Astrocyte of the hippocampus (primary cell): ENCODE results near the gene HMCN1.

Experiments used
- DNase-seq: peaks from one replicate; pipeline ENCODE4 v3.0.0; 2011; ENCODE audit warnings: low read depth, low spot score

Gene HMCN1

DNA sequence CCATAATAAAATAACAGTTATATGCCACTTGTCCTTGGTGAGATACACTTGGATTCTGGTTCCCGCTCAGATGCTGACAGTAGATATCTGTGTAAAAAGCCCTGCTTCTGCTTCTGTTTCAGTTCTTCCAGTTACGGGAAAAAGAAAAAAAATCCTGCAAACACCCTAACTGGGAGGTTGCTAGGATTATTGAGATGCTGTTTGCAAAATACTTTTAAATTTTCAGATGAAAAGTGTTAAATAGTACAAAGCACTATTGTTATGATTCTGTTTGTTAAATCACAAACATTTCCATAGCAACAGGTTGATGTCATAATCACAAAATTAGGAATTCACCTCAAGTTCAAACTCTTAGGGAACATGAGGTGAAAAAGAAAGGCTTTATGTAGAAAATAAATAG lies 232.3 kb downstream of the HMCN1 start:
- DNase-seq, result peak; percentile 8

DNA sequence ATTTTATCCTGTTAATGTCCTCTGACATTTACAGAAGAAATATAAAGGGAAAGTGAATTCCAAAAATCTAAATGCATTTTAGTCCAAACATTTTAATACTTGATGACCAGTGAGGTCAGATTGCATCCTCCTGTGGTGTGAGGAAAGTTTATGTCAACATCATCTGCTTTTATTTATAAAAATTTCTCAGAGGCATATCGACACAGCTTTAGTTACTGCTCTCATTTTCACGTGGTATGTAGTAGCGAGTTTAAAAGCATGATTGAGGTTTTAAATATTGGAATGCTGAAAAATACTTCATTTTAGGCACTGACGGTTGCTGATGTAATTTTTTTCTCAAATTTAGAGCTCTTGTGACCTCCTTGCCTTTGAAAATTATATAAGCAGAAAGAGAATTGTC lies 234.8 kb downstream of the HMCN1 start:
- no peak for DNase-seq

DNA sequence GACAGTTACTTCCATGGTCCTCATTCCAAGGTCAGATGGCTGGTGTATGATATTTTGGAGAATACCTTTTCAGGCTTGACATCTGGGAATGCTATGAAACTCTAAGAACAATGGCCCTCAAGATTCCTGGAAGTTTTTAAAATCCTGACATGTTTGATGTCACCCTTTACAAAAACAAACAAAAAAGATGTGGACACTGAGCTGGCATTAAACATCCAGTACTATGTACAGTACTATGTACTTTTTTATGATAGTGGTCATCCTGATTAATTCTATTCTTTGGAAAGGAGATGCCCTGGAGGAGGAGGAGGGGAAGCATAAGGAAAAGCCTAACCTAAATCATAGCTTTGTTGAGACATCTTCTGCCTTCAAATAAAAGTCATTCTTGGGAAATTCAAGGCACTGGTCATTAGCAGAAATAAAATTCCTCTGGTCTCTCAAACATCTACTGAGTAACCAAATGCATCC lies 235.4 kb downstream of the HMCN1 start:
- DNase-seq, result peak; percentile 55

DNA sequence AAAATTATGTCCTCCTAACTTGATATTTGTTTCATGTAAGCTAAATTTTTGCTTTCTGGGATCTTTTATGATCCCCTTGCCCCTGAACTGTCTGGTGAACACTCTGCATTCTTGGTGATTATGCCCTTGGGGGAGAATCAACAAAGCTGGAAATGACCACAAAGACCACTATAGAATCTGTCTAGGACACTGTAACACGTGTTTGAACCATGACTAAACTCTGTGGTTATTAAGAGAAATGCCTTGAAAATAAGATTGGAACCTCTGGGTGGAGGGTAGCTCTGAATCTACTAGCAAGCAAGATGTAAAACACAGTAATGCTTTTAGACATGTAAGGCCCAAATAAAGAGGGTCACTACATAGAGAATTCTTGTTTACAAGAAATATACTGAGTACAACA lies 237.5 kb downstream of the HMCN1 start:
- peak; percentile 93 for DNase-seq

DNA sequence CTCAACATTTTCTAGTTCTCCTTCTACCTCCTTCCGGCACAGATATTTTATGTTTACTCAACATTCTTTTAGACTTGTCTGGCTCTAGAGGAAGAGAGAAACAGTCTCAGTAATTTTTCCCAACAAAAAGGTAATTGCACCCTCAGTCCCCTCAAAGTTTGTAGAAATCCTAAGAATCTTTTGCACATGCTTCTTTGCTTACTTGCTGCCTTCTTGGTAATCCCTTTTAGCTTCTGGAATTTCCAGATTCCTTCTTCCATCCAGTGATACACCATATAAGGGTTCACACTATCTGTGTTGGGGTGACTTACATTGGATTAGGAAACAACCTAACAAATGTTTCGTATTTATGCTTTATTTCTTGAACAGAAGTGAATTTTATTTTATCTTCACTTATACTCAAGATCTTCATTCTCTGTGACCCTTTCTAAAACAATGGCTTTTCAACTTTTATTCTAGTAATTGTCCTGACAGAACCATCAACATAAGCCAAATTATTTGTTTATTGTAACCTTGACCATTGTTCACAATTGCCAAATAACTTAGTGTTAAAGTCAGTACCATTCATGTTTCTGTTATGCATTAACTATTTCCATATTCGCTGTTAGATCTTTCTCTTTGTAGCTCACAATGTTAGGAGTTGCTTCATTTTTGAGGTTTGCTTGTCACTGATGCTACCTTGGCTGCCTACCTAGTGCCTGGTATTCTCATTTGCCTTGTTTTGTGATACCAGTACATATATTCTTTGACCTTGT lies 238.1 kb downstream of the HMCN1 start:
- DNase-seq, result peak; percentile 54

DNA sequence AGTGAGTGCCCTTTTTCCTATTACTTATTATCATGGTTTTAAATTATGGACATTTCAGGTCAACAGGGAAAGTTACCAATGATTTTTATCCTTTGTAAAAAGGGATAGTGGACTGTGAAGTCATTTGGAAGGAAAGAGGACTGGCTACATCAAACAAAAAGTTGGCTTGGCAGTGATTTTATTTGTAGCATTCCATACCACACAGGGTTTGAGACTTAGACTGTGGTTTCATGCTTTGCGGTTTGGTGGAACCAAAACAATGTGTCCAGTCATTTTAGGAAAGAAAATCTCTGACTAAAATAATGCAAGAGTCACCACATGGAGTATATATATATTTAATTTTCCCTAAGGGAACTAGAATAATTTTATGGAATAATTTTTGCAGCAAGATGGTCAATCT lies 239.5 kb downstream of the HMCN1 start:
- DNase-seq, result peak; percentile 95

DNA sequence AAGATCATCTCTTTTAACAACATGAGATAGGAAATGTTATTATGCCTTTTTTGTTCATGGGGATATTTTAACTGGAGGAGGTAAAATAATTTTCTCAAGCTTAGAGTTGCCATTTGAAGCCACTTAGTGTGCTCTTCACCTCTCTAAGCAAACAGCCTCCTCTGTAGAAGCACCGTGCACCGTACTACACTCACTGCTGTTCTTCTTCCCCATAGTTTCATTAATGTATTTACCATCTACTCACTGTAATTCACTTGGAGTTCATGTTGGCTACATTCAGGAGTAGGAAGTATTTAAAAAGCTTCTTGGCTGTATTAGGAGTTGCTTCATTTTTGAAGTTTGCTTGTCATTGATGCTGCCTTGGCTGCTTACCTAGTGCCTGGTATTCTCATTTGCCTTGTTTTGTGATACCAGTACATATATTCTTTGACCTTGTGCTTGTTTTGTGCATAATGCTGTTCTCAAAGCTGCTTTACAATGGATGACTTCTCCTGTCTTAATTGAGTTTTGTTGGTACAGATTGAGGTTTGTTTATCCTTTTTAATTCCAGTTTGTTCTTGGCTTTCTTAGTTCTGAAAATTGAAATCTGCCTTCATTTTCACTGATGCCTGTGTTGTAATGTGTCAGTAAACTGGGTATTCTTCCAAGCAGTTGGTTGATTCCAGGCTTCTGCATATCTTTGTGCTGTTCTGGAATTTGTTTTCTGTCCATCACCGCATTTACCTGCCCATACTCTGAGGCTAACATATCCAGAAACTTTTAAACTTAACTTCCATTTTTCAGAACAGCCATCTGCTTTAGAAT lies 240.4 kb downstream of the HMCN1 start:
- DNase-seq, result peak; percentile 22

DNA sequence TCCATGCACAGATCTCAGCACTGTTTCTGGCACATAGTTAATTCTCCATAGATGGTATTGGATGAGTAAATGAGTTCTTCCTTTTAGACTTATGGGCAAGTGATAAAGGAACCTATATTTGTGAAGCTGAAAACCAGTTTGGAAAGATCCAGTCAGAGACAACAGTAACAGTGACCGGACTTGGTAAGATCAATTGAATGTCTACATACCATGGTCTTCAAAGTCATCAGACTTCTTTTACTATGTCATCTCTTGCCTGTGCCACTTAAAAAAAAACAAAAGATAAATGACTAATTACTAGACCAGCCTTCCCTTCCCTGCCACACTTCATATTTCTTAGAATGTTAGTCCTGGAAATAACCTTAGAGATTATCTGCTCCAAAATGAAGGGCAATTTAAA lies 246.7 kb downstream of the HMCN1 start:
- no peak for DNase-seq

DNA sequence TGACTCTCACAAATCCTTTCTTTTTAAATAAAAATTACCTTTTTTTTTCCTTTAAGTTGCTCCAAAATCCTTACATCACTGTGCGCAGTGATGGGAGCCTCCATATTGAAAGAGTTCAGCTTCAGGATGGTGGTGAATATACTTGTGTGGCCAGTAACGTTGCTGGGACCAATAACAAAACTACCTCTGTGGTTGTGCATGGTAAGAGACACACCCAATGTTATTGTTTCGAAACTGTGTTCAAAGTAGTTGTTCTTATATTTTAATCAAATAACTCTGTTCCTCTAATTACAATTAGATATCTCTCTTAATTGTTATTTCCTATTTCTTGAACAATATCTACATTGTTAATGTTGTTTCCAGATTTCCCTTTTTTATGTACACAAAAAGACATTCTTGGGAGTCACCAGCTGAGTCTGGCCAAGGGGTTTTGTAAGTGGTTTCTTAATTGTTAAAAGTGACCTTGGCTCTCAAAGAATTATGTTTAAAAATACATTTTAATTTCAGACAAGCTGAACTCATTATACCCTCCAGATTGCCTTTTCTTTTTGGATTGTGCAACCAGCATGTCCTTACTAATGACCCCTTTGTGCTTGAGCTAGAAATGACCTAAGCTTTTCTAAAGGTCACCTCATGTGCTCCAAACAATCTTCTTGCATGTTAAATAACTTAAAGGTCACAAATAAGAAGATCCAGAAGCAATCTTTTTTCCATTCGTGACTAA lies 250.1 kb downstream of the HMCN1 start:
- no peak for DNase-seq

DNA sequence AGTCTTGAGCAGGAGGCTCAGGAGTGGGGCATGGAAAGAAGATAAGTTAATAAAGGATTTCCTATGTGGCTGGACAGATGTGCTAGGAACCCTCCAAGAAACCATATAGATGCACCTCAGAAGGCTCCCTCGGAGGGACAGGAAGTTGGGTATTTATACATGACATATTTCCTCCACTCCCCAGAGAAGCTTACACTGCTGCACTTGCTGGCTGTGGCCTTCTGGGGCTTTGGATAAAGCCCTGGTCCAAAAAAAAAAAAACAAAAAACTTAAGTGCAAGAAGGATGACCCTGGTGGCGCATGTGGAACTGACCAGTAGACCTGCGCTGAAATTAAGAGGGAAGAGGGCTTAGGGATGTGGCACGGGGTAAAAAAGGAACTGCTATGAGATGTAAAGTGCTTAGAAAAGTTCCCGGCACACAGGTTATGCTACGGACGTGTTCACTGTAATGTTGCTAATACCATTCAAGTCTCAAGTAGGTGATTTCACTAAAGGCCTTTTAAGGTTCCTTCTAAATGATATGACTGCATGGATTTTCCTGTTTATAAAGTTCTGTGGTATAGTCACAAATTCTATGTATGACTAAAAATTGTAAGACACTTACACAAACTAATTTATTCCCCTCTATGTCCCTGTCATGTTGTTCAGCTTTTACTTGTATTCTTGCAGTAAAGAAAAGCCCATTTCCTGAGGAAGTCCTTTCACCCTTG lies 253.6 kb downstream of the HMCN1 start:
- no peak for DNase-seq

DNA sequence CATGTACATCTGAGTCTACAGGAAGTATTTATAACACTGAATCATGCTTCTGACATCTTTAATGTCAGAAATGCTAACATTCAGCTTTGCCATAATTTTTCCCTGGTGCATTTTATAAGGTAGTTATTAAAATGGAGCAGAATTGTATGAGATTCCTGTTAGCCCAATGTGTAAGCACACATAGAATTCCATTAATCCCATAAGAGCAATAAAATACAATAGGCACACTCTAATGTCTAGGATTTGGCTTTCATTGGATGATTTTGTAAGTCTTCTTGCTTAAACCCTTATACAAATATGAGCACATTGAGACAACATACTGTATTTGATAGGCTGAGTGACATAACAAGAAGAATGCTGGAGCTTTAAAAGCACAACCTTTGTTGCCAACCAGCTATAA lies 256.4 kb downstream of the HMCN1 start:
- no peak for DNase-seq

DNA sequence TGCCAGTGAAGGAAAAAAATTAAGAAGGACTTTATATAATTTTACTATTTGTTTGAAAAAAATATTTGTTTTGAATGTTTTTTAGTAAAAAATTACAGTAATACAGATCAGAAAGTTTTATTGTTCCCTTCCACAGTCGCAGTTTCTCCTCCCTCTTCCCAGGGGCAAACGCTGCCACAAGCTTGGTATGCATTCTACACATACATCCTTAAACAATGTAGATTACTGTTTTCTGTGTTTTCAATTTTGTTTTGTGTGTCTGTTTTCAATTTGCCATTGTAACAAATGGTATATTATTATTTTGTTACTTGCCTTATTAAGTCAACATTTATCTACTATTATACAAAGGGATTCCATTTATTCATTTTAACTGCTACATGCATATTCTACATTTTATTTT lies 257.1 kb downstream of the HMCN1 start:
- DNase-seq, result no peak

DNA sequence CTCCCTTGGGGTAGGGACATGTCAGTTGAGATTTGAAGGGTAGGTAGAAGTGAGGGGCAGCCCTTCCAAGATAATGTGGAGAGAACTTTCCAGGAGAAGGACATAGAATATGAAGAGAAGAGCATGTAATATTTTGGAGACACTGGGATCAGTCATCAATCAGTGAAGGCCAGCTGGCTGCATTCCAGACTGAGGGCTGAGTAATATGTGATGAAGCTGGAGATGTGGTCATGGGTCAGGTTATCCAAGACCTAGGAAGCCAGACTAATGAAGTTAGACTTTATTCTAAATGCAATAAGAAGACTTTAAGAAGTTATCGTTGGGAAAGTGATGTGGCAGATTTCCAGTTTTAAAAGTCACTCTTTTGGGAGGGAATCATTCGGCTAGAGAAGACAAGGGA lies 262.0 kb downstream of the HMCN1 start:
- peak; percentile 26 for DNase-seq

DNA sequence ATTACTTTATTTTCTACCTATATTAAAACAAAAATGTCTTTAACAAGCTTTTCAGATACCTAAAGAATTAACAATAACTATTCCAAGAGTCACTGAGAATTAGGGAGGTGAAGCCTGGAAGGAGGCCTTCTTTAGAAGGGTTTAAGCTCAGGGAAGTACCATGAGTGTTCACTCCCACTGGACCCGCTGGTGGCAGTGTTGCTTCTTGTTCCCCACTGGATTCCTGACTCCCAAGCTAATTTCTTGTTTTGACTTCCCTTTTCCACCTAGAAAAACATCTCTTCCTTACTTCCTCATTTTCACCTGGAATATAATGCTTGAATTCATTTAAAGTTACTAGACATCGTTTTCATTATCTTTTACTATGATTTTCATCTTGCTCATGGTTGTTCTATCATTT lies 264.2 kb downstream of the HMCN1 start:
- DNase-seq, result no peak

DNA sequence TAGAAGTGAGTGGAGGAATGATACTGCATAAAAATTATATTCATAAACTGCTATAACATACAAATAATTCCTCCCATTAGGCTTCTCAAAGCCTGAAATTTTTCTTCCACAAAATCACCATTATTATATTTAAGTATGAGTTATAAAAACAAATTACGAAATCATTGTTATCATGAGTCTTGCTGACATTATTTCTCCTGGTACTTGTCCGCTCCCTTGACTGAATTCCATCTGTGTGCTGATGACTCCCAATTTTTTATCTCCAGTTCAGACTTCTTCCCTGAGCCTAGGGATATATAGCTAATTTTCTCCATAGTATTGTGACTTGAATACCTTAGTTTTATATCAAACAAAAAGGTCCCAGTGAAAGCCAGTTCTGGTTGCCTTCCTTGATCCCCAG lies 268.2 kb downstream of the HMCN1 start:
- DNase-seq, result no peak

DNA sequence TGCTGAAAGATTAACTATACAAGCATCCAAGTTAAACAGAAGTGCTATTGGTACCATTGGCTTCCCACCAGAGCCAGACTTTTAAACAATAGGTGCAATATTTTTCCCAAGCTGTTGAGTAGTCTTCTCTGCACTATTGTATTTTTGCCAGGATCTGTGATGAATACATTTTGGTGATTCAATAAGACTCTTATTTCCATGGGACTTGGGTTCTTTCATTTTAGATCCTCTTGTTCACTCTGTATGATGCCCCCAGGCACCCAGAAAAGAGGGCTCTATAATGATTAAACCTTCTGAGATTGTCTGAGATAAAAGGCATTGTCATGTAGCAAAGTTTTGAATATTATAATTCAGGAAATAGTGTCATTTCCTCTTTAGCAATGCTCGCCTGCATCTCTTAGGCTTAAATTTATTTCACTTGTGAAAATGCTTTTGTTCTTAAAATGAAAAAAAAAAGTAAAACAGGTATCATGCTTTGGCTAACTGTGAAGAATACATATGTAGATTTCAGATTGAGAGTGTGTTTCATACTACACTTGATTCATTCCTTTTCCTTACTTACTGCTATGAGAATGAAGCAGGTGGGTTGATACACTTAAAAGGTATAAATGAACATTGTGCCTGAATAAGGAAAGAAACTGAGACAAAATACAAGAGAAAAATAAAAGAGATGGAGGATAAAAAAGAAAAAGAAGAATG lies 275.0 kb downstream of the HMCN1 start:
- peak; percentile 33 for DNase-seq

DNA sequence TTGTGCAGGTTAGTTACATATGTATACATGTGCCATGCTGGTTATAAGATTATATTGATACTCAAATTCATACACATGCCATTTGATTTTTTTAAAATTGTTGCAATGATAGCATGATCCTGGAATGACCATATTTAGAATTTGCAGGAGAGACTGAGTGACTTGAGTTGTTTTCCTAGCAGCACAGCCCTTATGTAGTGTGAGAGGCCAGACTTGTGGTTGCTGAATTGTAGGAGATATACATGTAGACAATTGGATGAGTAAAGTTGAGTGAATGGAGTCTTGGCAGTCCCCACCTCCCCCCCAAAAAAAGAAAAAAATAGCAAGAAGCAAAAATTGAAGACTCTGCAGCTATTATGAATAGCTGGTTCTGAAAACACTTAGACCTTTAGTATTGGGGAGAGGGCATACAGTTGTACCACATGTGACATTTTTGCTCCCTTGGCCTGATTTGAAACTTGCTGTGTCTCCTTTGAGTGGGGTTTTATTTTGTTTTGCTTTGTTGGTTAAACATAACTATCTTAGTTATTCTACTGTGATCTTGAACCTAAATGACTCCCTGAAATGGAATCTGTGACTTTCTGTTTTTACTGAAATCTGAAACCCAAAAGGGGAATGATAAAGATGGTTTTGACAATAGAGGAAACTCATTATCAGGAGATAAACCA lies 280.3 kb downstream of the HMCN1 start:
- DNase-seq, result peak; percentile 23

DNA sequence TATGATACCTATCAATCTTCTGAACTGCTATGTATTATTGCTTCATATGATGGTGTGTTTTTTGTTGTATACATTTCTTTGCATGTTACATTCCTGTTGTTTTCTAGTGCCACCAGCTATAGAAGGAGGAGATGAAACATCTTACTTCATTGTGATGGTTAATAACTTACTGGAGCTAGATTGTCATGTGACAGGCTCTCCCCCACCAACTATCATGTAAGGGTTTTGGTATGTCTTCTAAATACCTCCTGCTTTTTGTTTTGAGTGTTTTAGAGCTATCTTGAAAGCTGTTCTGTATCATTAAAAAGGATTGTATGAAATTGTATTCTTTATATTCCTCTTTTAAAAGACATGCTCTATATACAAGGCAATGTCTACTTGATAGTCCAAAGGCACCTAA lies 282.7 kb downstream of the HMCN1 start:
- DNase-seq, result no peak

DNA sequence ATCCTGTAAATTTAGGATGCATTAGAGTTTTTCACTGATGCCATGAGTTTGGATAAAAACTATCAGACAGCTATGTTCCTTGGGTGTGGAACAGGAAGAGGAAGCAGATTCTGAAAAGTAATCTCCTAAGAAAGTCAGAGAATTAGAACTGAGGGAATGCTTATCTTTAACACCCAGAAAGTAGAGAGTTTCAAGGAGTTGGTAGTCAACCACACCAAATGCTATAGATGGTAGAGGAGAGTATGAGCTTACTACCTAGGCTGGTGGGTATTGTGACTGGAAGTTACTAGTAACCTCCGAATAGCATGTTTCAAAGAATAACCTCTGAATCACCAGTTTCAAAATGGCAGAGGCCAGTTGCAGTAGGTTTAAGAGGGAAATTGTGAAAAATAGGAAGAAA lies 288.0 kb downstream of the HMCN1 start:
- no peak for DNase-seq

DNA sequence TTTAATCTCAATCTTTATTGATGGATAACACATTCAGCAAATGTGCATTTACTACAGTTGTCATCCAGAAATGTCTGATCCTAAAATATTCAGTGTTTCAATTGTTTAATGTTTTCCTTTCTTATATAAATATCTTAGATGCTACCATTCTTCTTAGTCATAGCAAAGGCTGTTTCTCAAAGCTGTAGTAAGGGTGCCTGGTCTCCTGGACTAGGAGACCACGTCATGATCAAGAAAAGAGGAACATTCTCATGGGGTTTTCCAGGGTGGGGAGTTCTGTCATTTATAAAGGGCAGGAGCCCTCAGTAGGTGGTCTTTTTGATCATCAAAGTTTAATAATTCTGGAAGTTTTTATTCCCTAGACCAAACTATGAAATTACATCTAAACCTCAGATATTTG lies 292.8 kb downstream of the HMCN1 start:
- no peak for DNase-seq

DNA sequence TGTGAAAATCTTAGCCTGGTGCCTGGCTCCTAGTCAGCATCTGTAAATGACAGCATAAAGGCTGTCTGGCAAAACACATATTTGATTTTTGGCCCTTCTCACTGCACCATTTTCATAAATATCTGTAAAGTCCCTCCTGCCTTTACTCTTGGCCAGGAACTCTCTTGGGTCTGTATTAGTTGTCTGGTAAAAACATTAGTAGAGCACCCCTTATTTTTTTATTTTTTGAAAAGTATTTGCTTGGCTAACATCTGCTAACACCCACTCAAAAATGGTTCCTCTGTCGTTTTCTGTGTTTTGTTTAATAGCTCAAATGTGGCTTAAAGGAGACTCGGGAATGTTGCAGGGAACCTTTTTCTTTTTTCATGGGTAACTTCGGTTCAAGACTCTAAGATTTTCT lies 293.4 kb downstream of the HMCN1 start:
- no peak for DNase-seq
